NCI-H524 (cell line): ENCODE measurements around the gene CTSK.

ENCODE experiments used
- DNase-seq, 2 experiments: peaks; one replicate each; lab custom pipeline; 2025; lab: John Stamatoyannopoulos, UW

The CTSK gene

GRCh38 chr1:150760013-150760412 is 48.0 kb downstream of the CTSK start:
- DNase-seq = no peak

- DNase-seq = no peak
These were observed 54.6 kb downstream of the CTSK start for GRCh38 chr1:150753416-150753815.

GRCh38 chr1:150751443-150751842 is 56.6 kb downstream of the CTSK start:
- DNase-seq = no peak

- DNase-seq = no peak
These were observed 58.2 kb downstream of the CTSK start for GRCh38 chr1:150749720-150750311.

- DNase-seq = no peak
These were observed 59.0 kb downstream of the CTSK start for GRCh38 chr1:150748878-150749719.
